ENCODE data around the gene METTL6.

GRCh38 chr3:15404767-15405166, 22.6 kb downstream of the METTL6 start:
- no peak for TF ChIP-seq CTCF (IDR thresholded peaks at IDR 0.05)
- TF ChIP-seq POLR2A (IDR thresholded peaks at IDR 0.05), result no peak

Data from heart left ventricle (tissue), 13 donors.